ENCODE data around the gene ARHGAP22.

GRCh38 chr10:48556065-48556464 is 48.8 kb downstream of the ARHGAP22 start:
- TF ChIP-seq CTCF (IDR thresholded peaks at IDR 0.05) (no peak), ZFX (IDR thresholded peaks at IDR 0.05; ENCODE audit: borderline replicate concordance) (no peak)
